ENCODE data around the gene LRRC75A.
"Not testable (repeated sequence)": the region's sequence is repeated elsewhere in the genome, so short reads cannot be mapped to it uniquely, and the experiment has no call there.

The LRRC75A gene

DNA sequence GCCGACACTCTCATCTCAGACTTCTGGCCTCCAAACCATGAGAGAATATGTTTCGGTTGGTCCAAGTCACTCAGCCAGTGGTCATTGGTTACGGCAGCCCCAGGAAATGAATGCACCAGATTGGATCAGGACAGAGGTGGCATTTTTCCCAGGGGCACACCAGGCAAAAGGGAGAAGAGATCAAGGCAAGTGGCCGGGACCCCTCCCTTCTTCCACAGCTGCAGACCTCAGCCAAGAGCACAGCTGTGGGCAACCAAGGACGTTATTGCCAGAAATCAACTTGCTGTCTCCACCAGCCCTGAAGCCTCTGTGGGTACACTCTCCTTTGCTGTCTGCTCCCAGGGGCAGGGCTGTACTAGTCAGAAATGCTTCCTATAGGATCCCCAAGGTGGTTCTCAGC is 20.7 kb downstream of the LRRC75A start:
- DNase-seq = no peak

DNA sequence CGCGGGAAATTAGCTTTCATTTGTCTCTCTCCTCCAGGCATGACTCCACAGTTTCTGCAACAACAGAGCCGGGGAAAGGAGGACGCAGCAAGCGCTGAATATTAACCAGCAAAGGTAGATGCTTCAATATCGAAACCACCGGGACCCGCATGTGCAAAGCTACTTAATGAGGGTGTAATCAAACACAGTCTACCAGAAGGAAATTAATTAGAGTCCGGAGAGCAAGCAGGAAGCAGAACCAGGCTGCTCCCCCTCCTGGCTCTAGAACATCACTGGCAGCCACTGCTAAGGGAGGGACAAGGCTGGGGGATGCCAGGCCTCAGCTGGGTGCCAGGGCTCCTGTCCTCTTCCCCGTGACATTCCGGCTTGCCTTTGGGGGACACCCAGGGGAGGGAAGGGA is 21.7 kb downstream of the LRRC75A start:
- no peak for DNase-seq

DNA sequence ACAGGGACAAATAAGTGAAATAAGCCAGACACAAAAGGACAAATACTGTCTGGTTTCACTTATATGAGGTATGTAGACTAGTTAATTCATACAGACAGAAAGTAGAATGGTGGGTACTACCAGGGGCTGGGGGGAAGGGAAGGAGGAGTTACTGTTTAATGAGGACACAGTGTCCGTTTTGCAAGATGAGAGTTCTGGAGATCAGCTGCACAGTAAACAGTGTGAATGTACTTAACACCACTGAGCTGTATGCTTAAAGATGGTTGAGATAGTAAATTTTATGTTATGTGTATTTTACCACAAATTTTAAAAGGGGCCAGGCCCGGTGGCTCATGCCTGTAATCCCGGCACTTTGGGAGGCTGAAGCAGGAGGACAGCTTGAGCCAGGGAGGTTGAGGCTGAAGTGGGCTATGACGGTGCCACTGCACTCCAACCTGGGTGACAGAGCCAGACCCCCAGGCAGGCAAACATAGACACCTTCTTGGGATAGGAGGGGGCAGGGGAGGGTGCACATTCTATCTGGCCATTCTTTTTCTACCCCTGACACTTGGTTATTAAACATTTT is 23.5 kb downstream of the LRRC75A start:
- DNase-seq = no peak

DNA sequence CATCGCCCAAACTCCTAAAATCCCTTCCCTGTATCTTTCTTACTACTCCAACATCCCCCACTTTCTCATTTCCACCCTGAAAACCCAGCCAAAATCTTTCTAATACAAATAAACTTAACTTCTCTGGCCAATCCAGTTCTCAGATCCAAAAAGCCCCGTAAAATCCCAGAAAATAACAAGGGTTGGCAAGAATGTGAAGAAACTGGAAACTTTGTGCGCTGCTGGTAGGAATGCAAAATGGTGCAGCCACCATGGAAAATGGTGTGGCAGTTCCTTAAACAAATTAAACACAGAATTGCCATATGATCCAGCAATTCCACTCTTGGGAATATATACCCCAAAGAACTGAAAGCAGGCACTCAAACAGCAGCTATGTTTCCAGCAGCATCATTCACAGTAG is 24.1 kb downstream of the LRRC75A start:
- DNase-seq = no peak

DNA sequence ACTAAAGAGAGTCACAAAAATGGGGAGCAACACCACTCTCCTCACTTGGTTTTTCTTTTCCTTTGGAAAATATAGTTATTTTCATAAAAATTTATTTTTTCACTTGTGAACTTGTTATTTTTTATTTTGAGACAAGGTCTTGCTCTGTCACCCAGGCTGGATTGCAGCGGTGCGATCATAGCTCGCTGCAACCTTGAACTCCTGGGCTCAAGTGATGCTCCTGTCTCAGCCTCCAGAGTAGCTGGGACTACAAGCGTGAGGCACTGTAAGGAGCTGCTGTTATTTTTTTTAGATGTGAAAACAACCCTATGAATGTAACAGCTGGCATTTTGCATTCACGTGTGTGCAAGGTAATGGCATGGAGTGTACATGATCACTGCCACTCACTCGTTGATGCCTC is 24.9 kb downstream of the LRRC75A start:
- DNase-seq = no peak

DNA sequence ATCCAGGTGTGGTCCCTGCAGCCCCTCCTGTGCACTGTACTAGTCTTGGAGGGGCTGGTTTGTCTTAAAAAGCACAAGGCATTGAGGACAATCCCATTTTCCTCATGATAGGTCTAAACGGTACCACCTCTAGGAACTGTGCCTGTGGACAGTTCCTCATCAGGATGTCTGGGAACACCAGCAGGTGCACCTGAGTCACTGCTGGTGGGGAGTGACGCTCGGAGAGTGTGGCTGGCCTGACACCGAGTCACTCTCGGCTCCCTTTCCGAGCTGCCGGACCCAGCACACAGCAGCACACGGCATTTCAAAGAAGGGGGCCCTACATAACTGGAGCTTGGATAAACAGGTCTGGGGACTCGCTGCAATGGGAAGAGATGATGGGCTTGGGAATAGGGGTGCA is 25.6 kb downstream of the LRRC75A start:
- no peak for DNase-seq

DNA sequence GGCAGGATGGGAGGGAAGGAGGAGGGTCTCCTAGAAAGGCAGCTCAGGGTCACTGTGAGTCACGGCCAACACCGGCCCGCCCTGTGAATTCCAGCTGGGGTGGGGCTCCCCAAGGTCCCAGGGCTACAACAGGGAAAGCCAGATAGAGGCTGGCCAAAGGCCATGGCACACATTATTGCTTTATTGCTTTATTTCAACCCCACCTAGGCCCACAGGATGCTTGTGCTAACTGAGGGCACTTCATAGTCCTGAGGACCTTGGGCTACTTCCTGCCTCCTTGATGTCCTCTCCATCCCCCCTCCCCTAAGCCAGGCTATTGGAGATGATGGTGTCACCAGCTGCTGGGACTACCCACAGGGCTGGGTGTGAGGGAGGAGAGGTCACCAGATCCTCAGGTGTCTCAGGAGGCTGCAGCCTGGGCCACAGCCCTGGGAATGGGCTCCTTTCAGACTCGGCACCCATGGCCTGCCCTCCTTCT is 26.1 kb downstream of the LRRC75A start:
- no peak for DNase-seq

DNA sequence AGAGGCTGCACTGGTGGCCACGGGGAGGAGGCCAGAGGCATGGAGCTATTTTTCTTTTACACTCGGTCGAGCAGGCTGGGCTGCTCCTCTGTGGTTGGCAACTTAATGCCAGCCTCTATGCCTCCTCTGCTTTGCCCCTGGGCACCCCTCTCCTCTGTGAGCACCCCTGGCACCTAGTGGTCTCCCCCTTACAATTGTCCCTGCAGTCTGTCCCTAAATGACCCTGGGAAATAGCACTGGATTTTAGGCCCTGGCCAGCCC is 27.0 kb downstream of the LRRC75A start:
- DNase-seq = no peak

DNA sequence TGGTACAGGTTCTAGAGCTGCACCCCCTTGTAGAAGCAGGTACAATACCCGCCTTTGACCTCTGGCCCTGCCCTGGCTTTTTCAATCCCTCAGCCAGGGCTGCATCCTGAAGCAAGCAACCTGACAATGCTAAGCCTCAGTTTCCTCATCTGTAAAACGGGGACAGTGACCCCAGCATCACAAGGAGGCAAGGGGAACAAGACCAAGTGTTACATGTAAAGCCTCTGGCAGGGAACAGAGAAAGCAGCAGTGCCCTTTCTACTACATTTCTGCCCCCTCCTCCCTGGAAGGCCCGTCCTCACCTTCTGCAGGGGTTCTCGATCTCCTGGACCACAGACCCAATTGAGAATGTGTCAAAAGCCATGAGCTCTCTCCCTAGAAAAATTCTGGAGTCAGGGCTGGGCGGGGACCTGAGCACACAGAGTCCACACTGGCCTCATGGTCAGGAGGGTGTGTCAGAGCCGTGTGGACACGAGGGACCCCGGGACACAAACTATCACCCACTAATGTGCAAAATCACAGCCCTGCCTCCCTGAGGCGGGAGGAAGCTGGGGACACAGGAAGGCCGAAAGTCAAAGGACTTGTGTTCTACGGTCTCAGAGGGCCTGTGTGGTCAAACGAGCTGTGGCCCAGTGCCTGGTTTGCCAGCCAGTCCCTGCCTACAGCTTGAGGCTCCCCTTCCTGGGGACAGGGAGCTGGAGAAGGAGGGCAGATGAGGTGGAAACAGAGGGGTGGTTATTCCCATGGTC is 27.5 kb downstream of the LRRC75A start:
- no peak for DNase-seq

DNA sequence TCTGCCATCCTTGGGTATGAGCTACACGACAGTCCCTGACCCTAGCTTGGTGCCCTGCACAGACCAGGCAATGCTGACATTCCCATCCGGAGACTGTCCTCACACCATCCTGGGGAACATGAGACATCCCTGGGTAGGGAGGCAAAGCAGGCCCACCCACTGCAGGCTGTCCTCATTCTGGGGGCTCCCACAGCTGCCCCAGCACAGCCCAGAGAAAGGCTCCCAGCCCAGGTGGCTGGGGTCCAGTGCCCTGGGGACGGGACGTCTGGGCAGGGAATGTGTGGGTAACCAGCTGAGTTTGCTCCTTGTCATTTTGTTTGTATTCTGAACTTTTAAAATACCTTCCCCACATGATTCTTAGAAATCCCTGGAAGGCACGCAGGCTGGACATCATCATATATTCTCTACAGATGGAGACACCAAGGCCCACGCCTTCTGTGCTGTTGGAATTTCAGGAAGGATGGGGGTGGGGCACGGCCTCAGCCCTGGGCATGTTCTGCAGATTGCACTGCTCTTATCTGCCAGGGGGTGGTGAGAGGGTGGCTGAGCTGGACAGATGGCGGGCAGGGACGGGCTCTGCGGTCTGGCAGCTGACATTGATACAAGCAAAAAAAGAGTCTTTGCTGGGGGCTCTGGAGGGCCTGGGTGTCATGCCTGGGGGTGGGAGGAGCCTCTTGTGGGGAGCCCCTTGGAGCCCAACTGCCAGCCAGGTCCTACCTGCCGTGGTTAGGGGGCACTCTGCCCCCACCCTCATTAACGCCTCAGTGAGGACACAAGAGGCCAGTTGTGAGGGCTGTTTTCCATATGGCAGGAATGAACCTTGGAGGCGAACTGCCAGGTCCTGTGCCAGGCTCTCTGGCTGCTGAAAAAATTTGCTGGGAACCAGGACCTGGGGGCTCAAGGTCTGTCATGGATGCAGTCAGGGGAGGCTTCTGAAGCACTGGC is 28.4 kb downstream of the LRRC75A start:
- DNase-seq = no peak

DNA sequence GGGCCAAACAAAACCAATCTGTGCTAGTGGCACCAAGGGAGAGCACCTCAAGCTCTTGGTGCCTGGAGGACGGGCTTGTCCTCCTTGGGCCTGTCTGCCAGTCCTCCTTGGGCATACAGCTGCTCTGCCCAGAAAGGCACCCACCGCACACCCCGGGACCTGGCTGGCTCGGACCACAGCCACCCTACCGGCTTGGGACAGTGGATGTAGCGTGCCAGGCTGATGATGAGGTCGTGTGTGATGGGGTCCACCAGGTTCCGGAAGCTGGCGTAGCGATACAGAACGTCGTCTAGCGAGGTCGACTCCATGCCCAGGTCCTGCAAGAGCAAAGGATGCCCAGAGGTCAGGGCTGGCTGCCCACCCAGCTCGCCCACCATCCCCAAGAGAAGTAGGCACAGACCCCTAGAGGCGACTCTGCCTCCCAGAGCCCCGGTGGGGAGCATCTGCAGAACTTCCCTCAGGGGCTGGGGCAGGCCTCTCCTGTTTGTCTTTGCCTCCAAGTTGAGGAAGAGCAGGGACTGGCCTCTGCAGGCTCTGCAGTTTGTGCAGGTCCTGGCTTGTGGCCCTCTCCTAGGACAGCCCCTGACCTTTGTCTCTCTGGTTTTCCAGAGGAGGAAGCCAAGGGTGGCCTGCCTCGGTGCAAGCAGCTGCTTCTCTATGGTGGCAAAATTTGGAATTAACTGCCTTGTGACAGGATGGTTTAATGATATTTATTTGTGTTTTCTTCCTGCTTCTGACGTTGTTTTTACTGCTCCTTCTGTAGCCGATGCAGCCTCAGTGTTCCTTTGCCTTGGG is 29.7 kb downstream of the LRRC75A start:
- no peak for DNase-seq

DNA sequence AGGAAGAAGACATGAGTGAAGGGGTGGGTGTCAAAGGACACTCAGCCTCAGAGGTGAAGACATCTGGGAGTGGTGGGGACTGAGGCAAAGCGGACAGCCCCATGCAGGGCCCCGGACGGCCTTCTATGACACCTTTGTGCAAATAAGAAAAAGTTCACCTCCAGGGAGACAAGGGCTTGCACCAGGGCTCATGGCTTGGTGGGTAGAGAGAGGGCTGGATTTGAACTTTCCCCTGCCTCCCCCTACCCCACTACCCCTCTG is 30.5 kb downstream of the LRRC75A start:
- DNase-seq = no peak

DNA sequence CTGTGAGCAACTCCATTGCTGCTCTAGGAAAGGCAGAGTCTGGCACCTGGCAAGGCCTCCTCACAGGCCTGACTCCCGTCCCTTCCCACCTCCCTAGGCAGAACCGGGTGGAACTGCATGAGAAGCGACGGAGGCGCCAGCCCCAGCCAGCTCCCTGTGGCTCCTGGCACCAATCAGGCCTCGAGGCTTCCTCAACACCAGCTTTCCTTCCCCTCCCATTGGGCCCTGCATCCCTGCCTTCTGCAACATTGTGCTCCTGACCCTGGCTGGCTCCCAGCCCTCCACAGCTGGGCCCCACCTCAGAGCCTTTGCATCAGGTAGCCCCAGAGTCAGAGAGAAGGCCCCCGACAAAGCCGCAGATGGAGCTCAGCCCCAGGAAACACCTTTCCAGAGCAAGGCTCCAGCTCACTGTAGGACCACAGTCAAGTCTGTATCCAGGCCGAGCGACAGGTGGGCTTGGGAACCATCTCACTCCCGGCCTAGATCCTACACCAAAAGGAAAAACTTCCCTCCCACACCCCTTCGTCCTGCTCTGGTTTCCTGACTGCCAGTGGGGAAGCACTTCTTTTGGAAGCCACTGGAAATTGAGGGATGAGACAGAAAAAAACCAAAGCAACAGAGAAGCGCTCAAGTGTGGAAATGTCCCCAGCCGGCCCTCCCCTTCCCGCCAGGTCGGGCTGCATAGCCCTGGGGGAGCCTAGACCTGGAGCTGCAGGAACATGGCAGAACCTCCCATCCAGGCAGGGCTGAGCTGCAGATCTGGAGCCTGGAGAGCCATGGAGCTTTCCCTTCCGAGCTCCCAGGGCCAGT is 31.0 kb downstream of the LRRC75A start:
- no peak for DNase-seq

DNA sequence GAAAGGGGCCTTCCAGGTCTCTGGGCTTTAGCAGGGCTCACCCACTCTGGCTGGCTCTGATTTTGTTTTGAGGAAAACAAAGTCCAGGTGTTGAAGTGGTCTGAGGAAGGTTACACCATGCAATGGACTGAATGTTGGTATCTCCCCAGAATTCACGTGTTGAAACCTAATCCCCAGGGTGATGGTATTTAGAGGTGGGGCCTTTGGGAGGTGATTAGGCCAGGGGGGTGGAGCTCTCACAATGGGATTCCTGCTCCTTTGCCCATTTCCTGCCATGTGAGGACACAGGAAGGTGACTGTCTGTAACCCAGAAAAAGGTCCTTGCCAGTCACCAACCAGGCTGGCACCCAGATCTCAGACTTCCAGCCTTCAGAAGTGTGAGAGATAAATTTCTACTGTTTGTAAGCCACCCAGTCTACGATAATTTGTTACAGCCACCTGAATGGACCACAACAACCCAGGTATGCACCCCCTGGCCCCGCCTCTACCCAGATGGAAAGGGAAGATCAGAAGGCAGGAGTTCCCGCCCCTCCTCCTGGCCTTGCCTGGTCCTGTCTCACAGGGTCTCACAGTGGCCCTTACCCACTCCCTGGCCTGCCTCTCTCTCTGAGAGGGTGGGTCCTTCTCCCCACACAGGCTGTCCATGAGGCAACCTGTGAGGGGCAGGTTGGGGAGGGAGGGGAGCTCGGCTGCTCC is 32.0 kb downstream of the LRRC75A start:
- no peak for DNase-seq

DNA sequence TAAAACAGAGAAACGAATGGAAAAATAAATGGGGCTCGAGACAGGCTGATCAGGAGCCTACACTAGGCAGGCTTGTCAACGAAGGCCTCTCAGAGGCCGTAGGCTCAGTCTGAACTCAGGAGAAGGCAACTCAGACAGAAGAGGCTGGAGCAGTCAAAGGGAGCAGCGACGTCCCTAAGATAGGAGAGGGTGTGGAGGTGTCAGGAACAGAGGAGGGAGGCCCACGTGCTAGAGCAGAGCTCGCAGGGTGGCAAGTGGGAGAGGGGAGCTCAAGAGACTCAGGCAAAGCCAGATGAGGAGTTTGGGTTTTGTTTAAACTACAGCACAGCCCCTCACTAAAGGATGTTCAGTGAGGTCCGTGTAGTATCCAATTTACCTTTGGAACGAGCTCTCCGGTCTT is 32.7 kb downstream of the LRRC75A start:
- DNase-seq = no peak

DNA sequence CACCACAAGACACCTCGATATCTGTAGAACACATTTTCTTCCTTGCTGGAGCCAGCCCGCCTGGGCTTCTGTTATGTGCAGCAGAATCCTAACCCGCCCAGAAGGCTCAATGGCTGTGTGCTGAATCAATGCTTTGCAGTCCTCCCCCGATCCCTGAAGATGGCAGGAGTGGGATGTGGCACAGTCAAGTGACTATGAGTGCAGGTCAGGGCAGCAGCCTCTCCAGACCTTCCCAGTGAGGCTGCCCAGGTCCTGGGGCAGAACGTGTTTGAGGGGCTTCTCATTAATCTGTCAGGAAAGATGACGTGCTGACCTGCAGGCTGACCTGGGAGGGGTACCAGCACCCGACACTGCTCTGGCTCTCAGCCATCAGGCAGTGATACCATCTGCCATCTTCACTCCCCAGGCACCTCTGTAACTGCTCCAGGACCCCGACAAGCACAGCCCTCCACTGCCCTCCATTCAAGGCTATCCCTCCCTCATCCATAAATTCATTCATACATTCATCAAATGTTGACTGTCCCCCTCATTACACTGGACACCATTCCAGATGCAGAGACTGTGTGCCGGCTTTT is 35.2 kb downstream of the LRRC75A start:
- DNase-seq = no peak

DNA sequence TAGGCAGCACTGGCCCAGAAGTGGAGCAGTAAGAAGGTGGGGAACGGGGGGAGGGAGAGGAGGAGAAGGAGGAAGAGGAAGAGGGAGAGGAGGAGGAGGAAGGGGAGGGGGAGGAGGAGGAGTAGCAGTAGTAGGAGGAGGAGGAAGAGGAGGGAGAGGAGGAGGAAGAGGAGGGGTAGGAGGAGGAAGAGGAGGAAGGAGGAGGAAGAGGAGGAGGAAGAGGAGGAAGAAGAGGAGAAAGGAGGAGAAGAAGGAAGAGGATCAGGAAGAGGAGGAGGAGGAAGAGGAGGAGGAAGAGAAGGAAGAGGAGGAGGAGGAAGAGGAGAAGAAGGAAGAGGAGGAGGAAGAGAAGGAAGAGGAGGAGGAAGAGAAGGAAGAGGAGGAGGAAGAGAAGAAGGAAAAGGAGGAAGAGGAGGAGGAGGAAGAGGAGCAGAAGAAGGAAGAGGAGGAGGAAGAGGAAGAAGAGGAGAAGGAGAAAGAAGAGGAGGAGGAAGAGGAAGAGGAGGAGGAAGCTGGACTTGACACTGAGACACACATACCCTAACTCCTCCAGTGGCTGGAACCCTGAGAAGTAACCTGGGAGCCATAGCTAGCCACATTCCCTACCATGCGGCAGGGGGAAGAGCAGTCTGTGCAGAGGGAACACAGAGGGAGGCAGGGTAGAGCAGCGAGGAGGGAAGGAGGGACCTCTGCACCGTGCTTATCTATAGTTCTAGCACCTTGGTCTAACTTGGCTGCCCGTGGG is 35.8 kb downstream of the LRRC75A start:
- DNase-seq = no peak

DNA sequence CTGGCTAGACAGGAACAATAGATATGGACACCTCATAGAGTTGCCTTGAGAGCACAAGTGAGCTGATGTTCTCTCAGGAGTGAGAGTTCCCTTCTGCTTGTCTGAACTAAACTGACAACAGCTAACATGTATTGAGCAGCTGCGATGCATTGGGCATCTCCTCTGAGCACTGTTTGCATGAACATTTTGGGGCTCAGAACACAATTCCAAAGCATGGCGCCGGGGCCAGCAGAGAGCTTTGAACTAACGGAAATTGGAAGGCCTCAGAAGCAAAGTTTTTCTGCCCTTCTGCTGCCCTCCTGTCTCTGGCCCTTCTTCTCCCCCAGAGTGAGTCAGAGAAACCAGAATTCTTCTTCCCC is 38.5 kb downstream of the LRRC75A start:
- DNase-seq = no peak

DNA sequence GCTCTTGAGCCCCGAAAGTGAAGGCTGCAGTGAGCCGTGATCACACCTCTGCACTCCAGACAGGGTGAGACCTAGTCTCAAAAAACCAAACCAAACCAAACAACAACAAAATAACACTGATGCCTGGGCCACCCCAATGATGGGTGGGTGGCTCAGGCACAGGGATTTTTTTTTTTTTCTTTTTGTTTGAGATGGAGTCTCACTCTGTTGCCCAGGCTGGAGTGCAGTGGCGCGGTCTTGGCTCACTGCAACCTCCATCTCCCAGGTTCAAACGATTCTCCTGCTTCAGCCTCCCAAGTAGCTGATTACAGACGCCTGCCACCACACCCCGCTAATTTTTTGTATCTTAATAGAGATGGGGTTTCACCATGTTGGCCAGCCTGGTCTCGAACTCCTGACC is 39.7 kb downstream of the LRRC75A start:
- not testable (repeated sequence) for DNase-seq

DNA sequence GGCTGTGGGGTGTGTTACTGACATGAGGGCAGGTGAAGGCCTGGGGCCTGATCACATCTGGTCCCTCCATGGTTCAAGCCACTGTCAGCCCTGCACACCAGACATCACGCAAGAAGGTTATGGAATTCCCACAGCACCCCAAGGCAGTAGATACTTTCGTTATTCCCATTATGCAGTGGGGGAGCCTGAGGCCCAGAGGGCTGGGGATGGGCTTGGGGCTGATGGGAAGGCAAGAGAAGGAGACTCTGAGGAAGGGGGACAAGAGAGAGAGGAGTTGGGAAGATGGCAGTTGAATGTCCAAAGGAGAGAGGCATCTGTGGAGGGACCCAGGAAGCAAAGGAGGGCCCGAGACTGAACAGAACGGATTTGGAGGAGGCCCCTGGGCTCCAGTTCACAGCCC is 42.0 kb downstream of the LRRC75A start:
- no peak for DNase-seq

DNA sequence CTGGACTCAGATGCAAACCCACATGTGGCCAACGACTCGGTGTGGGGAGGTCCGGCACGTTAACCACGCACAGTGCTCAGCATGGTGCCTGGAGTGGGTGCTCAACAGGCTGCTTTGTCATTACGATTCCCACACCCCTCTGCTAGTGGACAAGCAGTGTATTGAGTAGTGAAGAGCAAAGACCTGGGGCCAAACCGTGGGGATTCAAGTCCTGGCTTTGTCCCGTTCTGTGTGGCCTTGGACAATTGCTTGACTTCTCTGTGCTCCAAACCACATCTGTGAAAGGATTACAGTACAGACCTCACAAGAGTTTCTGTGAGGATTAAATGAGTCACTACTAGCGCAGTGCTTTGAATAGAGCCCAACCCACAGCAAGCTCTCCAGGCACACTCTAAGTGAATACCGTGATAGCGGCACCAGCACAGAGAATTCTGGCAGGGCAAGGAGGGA is 42.8 kb downstream of the LRRC75A start:
- DNase-seq = no peak

All from right forelimb (tissue), 1 donor.